ENCODE data around the gene BUB3. TPM values are rescaled to one million over a fixed set of nuclear protein-coding genes. Genes with fewer than 3 reads are reported as not detected.

BUB3 gene
- total RNA-seq, 2 donors from 2014 or later: 35.4 to 36.9 TPM

DNA sequence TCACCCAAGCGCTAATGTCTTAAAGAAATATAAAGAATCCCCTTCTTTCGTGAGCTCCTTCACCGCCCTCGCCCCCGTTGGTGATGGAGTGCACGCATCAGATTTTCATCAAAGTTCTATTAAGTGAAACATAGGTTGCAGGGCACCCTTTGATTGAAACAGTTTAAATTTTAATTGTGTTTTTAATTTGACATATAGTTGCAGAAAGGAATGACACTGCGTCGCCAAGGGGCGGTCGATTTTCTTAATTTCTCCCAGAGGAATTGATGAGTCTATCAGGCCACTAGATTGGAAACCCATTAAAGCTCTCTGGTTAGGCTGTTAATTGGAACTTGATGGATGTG, 10.4 kb upstream of the BUB3 start:
- H3K27ac ChIP-seq: no peak overlapping the region
- H3K36me3 ChIP-seq: no peaks in the 10 kb centered on the region
- H3K27me3 ChIP-seq: peaks cover 81 to 91% of the 10 kb centered on the region in 2 donors
- no peak for DNase-seq (ENCODE audit: low spot score)
- no peaks in the 10 kb centered on the region for H3K9me3 ChIP-seq
- H3K4me1 ChIP-seq: peaks cover 0 to 48% of the 10 kb centered on the region in 2 donors
- TF ChIP-seq, protein P1, sequence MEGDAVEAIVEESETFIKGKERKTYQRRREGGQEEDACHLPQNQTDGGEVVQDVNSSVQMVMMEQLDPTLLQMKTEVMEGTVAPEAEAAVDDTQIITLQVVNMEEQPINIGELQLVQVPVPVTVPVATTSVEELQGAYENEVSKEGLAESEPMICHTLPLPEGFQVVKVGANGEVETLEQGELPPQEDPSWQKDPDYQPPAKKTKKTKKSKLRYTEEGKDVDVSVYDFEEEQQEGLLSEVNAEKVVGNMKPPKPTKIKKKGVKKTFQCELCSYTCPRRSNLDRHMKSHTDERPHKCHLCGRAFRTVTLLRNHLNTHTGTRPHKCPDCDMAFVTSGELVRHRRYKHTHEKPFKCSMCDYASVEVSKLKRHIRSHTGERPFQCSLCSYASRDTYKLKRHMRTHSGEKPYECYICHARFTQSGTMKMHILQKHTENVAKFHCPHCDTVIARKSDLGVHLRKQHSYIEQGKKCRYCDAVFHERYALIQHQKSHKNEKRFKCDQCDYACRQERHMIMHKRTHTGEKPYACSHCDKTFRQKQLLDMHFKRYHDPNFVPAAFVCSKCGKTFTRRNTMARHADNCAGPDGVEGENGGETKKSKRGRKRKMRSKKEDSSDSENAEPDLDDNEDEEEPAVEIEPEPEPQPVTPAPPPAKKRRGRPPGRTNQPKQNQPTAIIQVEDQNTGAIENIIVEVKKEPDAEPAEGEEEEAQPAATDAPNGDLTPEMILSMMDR (IDR thresholded peaks at IDR 0.05): no peak
- H3K4me3 ChIP-seq: no peak overlapping the region

DNA sequence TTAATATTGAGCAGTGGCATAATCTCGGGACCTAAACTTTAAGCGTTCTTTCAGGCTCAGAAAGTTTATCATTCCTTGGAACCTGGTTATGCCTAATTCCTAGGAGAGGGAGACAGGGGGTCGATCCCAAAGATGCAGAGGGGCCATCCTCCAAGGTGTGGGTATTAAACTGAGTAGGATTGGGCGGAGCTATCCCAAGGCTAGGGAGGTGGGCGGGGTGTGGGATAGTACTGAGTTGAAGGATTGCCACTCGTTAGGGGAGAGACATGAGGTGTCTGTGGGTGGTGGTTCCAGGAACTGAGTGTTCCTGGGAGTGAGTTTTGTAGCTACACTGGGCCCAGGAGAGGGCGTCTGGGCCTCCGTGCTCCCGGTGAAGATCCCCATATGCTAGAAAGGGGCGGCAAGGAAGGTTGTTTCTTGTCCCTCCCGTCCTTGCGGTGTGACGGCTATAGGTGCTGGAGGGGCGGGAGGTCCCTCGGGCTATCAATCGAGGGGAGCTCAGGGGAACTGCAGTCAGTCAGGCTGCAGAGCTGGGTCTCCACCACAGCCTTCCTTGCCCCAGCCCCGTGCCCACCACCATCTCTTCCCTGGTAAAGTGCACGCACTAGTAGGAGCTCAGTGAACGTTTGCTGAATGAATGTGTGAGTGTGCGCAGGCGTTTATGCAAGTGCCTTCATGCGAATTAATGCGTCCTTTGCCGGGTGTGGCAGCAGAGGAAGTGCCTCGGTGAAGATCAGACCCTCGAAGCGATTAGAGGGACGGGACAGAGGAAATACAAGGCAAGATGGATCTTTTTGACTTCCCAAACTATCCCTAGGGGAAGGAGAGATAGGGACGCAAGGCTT, 9.3 kb upstream of the BUB3 start:
- TF ChIP-seq, protein P1 (IDR thresholded peaks at IDR 0.05): no peak
- H3K27ac ChIP-seq: no peak overlapping the region

DNA sequence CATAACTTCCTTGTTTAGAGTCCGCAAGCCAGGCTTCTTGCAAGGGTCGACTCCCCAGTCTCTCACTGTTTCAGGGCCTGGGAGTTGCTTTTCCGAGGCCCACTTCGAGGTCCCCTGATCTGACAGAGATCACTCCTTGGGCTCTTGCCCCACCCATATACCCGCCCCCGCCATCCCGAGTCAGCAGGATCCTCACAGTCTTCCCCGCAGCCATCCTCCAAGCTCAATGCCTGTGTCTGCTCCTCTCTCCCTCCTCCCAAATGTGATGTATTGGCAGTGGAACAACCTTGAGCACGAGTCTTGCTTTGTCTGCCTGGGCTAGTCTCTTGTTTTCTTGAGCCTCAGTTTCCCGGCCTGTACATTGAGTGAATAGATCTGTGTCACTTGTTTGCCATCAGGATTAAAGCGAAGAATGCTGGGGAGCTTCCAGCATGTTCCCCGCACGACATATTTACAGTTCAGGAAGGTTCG, 8.6 kb upstream of the BUB3 start:
- TF ChIP-seq, protein P1 (IDR thresholded peaks at IDR 0.05): no peak
- Histone ChIP-seq H3K4me3 (no peak overlapping the region), H3K36me3 (no peaks in the 10 kb centered on the region), H3K27ac (no peak overlapping the region), H3K9me3 (no peaks in the 10 kb centered on the region), H3K27me3 (peaks cover 80 to 91% of the 10 kb centered on the region in 2 donors), H3K4me1 (peaks cover 0 to 54% of the 10 kb centered on the region in 2 donors)
- DNase-seq (ENCODE audit: low spot score): no peak

More for the DNA sequence above, 9.3 kb upstream of the BUB3 start:
- peaks cover 0 to 52% of the 10 kb centered on the region in 2 donors for H3K4me1 ChIP-seq
- no peaks in the 10 kb centered on the region for H3K36me3 ChIP-seq
- H3K27me3 ChIP-seq: peaks cover 80 to 91% of the 10 kb centered on the region in 2 donors
- H3K4me3 ChIP-seq: no peak overlapping the region
- no peaks in the 10 kb centered on the region for H3K9me3 ChIP-seq
- DNase-seq (ENCODE audit: low spot score): no peak

DNA sequence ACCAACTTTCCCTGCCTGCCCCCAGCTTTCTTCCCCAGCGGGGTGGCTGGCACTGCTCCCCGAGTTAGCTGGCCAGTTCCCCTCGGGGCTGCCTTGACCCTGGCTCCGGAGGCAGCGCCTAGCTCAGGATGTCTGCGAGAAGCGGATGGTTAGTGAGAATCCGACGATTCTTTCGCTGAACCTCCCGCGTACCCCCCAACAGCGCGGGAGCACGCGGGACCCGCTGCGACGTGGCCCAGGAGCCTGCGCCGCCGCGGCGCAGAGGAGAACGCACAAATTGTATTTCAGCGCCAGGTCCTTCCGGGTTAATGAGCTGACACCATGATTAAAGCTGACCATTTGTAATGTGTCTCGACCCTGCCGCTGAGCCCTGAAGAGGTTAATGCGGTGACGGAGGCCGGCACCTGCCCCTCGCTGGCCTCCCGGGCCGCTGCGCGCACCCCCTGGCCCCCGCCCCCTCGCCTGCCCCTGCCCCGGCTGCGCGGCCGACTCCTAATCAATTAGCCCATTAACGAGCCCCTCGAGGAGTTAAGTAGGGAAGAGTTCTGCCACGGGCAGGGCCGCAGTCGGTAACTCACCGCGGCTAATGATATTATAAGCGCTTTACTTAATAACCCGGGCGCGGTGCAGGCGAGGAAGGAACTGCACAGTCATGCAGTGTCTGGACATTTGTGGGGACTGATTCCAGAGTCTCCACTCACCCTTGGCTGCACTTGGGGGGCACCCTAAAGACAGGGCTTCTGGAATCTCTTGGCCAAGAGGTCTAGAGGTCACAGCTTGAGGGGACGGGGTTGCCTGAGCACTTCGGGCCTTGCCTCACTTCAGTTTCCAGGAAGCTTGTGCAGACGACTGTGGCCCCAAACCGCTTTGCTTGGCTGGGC, 7.9 kb upstream of the BUB3 start:
- no peak for DNase-seq (ENCODE audit: low spot score)
- Histone ChIP-seq H3K27ac (no peak overlapping the region), H3K36me3 (no peaks in the 10 kb centered on the region), H3K9me3 (no peaks in the 10 kb centered on the region), H3K4me1 (peaks cover 0 to 61% of the 10 kb centered on the region in 2 donors), H3K4me3 (no peak overlapping the region), H3K27me3 (peaks cover 85 to 91% of the 10 kb centered on the region in 2 donors)
- TF ChIP-seq, protein P1 (IDR thresholded peaks at IDR 0.05): no peak

DNA sequence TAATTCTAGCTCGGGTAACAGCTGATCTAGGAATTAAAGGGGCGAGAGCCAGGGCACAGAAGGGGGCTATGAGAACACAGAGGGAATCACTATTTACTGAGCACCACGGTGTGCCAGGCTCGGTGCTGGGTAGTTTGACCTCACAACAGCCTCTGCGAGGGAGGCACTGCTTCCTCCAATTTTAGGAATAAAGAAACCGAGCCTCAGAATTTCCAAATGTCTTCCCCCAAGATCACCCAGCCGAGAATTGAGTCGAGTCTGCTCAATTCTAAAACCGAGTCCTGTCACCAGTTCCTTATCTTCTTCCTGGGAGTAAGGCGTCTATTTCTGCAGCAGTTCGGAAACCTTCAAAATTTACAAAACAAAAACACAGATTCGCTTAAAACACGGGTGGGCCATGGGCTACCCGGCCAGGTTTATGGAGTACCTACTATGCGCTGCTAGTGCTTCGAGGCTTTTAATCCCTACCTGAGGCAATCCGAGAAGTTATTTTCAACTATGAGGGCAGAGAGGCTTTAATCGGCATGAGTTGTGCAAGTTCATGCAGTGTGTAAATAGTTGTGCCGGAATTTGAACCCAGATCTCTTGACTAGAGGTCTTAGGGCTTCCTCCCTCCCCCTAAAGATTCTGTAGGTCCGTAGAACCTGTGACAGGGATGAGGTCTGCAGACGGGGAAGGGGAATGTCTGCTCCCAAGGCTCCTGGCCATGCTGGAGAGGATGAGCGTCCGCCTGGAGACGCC, 7.1 kb upstream of the BUB3 start:
- Histone ChIP-seq H3K27ac (no peak overlapping the region), H3K36me3 (no peaks in the 10 kb centered on the region), H3K27me3 (peaks cover 86 to 91% of the 10 kb centered on the region in 2 donors), H3K9me3 (no peaks in the 10 kb centered on the region), H3K4me1 (peaks cover 0 to 64% of the 10 kb centered on the region in 2 donors), H3K4me3 (no peak overlapping the region)
- DNase-seq (ENCODE audit: low spot score): no peak
- TF ChIP-seq, protein P1 (IDR thresholded peaks at IDR 0.05): no peak
